ENCODE data around the gene ZC3H4. TPM values are rescaled to one million over a fixed set of nuclear protein-coding genes. Genes with fewer than 3 reads are reported as not detected.

Gene ZC3H4
- total RNA-seq, 1 experiment from 2014 or later, result 41.8 TPM

DNA sequence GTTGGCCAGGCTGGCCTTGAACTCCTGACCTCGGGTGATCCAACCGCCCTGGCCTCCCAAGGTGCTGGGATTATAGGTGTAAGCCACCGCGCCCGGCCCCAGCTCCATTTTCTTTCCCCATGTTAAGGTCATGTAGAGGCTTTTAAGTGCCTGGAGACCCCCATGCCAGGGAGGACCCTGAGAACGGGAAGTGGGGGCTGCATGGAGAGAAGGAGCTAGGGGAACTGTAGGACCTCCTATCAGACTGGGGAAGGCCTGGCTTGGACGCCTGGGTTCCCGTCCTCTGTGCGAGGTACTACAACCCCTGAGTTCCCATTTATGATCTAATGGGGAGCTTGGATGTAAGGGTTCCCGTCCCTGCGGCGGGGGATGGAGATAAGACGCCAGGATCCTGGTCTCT lies 94.7 kb downstream of the ZC3H4 start:
- peaks cover 30% of the 10 kb centered on the region for H3K27me3 Mint-ChIP-seq (ENCODE audit: insufficient read depth, unreplicated experiment)
- peaks cover 5% of the 10 kb centered on the region for H3K4me1 Mint-ChIP-seq (ENCODE audit: insufficient read depth, unreplicated experiment)
- no peak overlapping the region for H3K27ac Mint-ChIP-seq (ENCODE audit: low read depth, unreplicated experiment)
- peaks cover 5% of the 10 kb centered on the region for H3K36me3 Mint-ChIP-seq (ENCODE audit: insufficient read depth, unreplicated experiment)
- BruUV-seq (replicated peaks), result no TSS peak
- CTCF ChIA-PET, result no interaction called here
- TF ChIP-seq, protein P1, sequence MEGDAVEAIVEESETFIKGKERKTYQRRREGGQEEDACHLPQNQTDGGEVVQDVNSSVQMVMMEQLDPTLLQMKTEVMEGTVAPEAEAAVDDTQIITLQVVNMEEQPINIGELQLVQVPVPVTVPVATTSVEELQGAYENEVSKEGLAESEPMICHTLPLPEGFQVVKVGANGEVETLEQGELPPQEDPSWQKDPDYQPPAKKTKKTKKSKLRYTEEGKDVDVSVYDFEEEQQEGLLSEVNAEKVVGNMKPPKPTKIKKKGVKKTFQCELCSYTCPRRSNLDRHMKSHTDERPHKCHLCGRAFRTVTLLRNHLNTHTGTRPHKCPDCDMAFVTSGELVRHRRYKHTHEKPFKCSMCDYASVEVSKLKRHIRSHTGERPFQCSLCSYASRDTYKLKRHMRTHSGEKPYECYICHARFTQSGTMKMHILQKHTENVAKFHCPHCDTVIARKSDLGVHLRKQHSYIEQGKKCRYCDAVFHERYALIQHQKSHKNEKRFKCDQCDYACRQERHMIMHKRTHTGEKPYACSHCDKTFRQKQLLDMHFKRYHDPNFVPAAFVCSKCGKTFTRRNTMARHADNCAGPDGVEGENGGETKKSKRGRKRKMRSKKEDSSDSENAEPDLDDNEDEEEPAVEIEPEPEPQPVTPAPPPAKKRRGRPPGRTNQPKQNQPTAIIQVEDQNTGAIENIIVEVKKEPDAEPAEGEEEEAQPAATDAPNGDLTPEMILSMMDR (IDR thresholded peaks at IDR 0.05; ENCODE audit: unreplicated experiment), result no peak
- DNase-seq (ENCODE audit: unreplicated experiment), result no peak
- H3K9me3 Mint-ChIP-seq (ENCODE audit: unreplicated experiment), result no peaks in the 10 kb centered on the region
- POLR2A ChIA-PET, result no interaction called here
- intact Hi-C loops (cut with micrococcal nuclease), result loop anchor here (10.0 kb wide), 1 partner anchor 226 kb away; no protein-coding TSS in a partner anchor
- H3K4me3 Mint-ChIP-seq (ENCODE audit: unreplicated experiment), result peak overlapping the region; percentile 40

Other genes with a start within 250 kb of the ZC3H4 start
- 0.44 and 0.68 TPM in 2 replicates for gene NPAS1, start 93.9 kb downstream of the ZC3H4 start, total RNA-seq (2022)
- 15.3 and 22.0 TPM in 2 replicates for gene TMEM160, start 65.2 kb downstream of the ZC3H4 start, total RNA-seq (2022)
- gene SAE1, start 17.1 kb upstream of the ZC3H4 start, total RNA-seq (2022), result 76.1 and 81.7 TPM in 2 replicates
- gene BBC3, start 117.4 kb upstream of the ZC3H4 start, total RNA-seq (2022), result 16.2 and 19.6 TPM in 2 replicates
- 35.0 and 39.0 TPM in 2 replicates for gene CCDC9, start 142.7 kb upstream of the ZC3H4 start, total RNA-seq (2022)
- 15.0 and 16.8 TPM in 2 replicates for gene INAFM1, start 161.1 kb upstream of the ZC3H4 start, total RNA-seq (2022)
- 1.9 and 4.7 TPM in 2 replicates for gene C5AR1, start 196.1 kb upstream of the ZC3H4 start, total RNA-seq (2022)
- gene C5AR2, start 218.4 kb upstream of the ZC3H4 start, total RNA-seq (2022), result 2.4 and 2.8 TPM in 2 replicates
- 27.6 and 34.7 TPM in 2 replicates for gene DHX34, start 235.5 kb upstream of the ZC3H4 start, total RNA-seq (2022)

Measured in MCF 10A (cell line).